Amygdala (tissue), 56 donors: Measurements from ENCODE around the gene TM4SF5.

Source experiments
- DNase-seq, 56 donors: peaks; one replicate each; lab custom pipeline; 2025; lab: John Stamatoyannopoulos, UW

The TM4SF5 gene

GRCh38 chr17:4744999-4745969 lies 26.4 kb upstream of the TM4SF5 start:
- no peak for DNase-seq

- peak in 3 of 56 donors; percentile 18 to 41 (median 23) for DNase-seq
These were observed 23.8 kb upstream of the TM4SF5 start for GRCh38 chr17:4747847-4748246.

GRCh38 chr17:4748686-4749085 lies 23.0 kb upstream of the TM4SF5 start:
- no peak for DNase-seq

GRCh38 chr17:4750606-4751005 lies 21.1 kb upstream of the TM4SF5 start:
- DNase-seq = no peak

- no peak for DNase-seq
These were observed 19.8 kb upstream of the TM4SF5 start for GRCh38 chr17:4751932-4752331.

GRCh38 chr17:4753392-4753791 lies 18.3 kb upstream of the TM4SF5 start:
- DNase-seq = no peak

GRCh38 chr17:4759776-4760236 lies 11.9 kb upstream of the TM4SF5 start:
- no peak for DNase-seq

- DNase-seq = no peak
These were observed 7.1 kb upstream of the TM4SF5 start for GRCh38 chr17:4764595-4764994.

- no peak for DNase-seq
These were observed 5.5 kb upstream of the TM4SF5 start for GRCh38 chr17:4766201-4766600.

GRCh38 chr17:4766723-4767122 lies 5.0 kb upstream of the TM4SF5 start:
- DNase-seq = no peak

GRCh38 chr17:4768298-4768697 lies 3.4 kb upstream of the TM4SF5 start:
- no peak for DNase-seq

GRCh38 chr17:4769628-4770027 lies 2.1 kb upstream of the TM4SF5 start:
- no peak for DNase-seq

GRCh38 chr17:4772235-4772613 lies 538 bp downstream of the TM4SF5 start:
- DNase-seq = no peak

- no peak for DNase-seq
These were observed 6.5 kb downstream of the TM4SF5 start for GRCh38 chr17:4777969-4778760.

GRCh38 chr17:4780325-4780955 lies 8.8 kb downstream of the TM4SF5 start:
- DNase-seq = no peak

GRCh38 chr17:4782652-4783051 lies 11.0 kb downstream of the TM4SF5 start:
- DNase-seq = peak in 4 of 56 donors; percentile 6 to 13 (median 10)

GRCh38 chr17:4785311-4786105 lies 13.8 kb downstream of the TM4SF5 start:
- peak in 2 of 56 donors; percentile 10 to 12 for DNase-seq

GRCh38 chr17:4786106-4786511 lies 14.4 kb downstream of the TM4SF5 start, which contains the start of gene VMO1:
VMO1 (minus strand) TSS chr17:4786364; CDS start chr17:4786352, 12 bp downstream.
- peak in 5 of 56 donors; percentile 5 to 35 (median 11) for DNase-seq

- peak in 1 of 56 donors; percentile 10 for DNase-seq
These were observed 14.8 kb downstream of the TM4SF5 start for GRCh38 chr17:4786516-4786915.
